ENCODE measurements around the gene PMEPA1.
A peak's percentile ranks its signal among the peaks of the same experiment; 100 is the strongest.

The PMEPA1 gene

DNA sequence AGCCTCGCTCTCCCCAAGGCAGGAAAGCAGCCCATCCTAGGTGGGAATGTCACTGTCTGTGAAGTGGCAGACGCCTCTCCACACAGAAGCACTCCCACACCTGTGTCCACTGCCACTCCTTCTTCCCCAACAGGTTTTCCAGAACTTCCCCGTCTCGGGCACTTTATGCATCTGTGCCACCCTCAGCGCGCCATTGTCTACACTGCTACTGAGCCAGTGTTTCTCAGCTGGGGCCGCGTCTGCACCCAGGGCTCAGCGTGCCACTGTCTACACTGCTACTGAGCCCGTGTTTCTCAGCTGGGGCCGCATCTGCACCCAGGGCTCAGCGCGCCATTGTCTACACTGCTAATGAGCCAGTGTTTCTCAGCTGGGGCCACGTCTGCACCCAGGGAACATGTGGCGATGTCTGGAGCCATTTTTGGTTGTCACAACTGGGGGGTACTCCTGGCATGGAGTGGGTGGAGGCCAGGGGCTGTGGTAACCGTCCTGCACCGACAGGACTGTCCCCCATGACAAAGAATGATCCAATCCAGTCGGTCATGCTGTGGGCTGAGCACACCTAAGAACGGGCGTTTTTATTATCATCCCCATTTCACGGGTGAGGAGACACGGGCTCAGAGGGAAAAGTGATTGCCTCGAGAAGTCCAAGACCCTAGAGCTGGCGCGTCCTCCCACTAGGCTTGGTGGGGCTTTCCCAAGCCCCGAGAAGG lies 47.9 kb downstream of the PMEPA1 start:
- no peak for DNase-seq (ENCODE audit: low read depth, low spot score)

DNA sequence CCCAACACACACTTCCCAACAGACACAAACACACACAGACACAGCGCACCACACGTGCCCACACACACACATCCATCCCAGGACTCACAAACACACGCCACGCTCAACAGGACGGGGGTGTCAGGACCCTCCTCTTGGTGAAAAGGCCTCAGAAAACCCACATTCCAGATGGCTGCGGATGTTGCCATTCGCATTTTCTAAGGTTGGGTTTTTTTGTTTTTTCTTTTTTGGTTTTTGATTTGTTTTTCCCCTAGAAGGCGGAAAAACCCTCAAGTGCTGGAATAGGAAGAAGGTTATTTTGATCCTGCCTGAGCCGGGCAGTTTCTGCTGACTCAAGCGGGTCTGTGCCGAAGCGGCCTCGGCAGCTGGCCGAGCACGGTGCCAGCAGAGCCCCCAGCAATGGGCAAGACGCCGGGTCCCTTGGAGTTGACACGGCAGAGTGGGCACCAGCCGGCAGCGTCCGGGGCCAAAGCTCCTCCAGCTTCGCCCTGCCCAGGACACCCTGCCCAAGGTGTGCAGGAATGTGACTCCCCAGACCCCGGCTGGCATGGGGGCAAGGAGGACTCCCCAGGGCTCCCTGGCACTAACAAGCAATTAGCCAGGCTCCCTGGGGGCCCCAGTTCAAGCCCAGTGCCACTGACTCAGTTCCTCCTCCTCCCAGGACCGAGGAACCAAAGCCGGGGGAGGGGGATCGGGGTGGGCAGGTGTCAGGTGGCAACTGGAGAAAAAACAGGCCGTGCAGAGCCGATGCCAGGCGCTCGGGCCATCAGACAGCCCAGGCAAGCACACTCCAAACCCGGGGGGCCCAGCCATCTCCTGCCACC lies 48.7 kb downstream of the PMEPA1 start:
- DNase-seq (ENCODE audit: low read depth, low spot score): no peak

DNA sequence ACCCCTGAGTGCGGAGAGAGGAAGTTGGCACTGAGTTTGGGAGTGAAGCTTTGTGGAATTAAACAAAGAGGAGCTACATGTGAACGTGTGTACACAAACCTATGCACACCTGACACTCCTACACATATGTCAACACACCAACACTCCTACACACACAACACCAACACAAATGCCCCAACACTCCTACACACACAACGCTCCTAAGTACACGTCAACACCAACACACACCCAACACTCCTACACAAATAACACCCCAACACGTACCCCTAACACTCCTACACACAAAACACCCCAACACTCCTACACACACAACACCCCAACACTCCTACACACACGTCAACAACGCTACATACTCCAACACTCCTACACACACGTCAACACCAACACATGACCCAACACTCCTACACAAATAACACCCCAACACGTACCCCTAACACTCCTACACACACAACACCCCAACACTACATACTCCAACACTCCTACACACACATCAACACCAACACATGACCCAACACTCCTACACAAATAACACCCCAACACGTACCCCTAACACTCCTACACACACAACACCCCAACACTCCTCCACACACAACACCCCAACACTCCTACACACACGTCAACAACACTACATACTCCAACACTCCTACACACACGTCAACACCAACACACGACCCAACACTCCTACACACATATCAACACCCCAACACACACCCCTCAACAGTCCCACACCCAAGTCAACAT lies 49.5 kb downstream of the PMEPA1 start:
- DNase-seq (ENCODE audit: low read depth, low spot score): no peak

DNA sequence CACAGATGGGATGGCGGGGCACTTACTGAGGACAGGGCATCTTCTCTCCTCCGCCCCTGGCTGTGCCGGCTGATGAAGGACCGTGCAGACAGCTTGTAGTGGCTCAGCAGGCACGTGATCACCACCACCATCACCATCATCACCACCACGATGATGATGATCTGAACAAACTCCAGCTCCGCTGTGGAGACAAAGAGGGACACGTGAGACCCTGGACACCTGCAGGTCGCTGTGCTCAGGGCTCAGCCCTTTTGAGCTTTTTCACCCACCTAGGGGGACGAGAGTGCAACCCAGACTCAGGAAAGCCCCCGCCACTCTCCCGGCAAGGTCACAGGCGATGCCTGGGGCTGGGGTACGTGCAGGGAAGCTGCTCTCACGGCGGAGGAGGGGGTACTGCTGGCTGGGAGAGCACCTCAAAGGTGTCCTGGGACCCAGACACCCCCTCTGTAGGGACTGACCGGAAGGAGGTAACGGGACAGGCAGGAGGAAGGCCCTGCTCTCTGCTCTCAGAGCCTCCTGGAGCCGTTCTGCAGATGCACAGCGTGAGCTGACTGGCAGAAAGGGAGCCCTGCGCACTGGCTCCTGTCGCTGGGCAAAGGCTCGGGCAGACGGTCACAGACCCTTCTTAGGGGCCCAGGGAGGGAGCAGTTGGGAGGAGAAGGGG lies 50.2 kb downstream of the PMEPA1 start:
- no peak for DNase-seq (ENCODE audit: low read depth, low spot score)

DNA sequence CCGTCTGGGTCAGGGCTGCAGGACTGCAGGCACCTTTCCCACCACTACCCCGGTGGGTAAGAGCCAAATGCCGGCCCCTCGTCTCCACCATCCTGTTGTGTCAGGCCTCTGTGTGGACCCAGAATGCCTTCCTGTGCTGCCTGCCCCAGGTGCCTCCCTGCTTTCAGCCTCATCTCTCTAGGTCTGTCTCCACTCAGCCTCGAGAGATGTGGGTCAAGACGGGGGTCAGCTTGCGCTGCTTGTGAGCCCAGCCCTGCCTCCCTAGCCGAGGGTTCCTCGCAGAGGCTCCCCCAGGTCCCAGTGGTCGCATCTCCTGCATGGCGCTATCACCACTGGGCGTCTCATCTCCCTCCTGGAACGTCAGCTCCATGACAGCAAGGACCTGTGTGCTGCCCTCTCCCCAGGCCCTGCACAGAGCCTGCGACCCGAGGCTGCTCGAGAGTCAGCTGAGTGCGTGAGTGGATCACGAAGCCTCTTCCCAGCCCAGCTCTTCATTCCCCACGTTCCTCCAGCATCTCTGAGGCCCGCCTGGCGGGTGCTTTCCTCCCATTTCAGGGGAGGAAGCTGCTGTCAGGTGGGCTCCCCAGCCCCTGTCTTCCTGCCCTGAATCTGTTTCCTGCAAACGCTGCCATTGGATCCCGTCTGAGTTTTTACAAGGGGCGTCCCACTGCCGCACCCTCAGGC lies 50.8 kb downstream of the PMEPA1 start:
- no peak for DNase-seq (ENCODE audit: low read depth, low spot score)

DNA sequence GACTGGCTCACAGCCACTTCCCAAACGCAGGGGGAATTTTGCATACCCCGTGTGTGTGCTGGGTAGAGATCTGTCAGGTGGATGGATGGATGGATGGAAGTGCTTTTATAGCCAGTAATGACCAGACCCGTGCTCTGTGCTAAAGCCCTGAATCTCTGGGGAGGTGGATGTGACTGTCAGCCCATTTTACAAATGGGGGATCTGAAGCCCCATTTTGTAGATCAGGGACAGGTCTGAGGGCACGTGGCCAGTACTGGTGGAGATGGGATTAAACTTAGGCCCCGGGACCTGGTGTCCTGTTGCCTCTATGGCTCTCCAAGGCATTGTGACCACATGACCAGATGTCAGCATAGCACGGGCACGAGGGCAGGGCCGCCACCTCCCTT lies 51.4 kb downstream of the PMEPA1 start:
- no peak for DNase-seq (ENCODE audit: low read depth, low spot score)

DNA sequence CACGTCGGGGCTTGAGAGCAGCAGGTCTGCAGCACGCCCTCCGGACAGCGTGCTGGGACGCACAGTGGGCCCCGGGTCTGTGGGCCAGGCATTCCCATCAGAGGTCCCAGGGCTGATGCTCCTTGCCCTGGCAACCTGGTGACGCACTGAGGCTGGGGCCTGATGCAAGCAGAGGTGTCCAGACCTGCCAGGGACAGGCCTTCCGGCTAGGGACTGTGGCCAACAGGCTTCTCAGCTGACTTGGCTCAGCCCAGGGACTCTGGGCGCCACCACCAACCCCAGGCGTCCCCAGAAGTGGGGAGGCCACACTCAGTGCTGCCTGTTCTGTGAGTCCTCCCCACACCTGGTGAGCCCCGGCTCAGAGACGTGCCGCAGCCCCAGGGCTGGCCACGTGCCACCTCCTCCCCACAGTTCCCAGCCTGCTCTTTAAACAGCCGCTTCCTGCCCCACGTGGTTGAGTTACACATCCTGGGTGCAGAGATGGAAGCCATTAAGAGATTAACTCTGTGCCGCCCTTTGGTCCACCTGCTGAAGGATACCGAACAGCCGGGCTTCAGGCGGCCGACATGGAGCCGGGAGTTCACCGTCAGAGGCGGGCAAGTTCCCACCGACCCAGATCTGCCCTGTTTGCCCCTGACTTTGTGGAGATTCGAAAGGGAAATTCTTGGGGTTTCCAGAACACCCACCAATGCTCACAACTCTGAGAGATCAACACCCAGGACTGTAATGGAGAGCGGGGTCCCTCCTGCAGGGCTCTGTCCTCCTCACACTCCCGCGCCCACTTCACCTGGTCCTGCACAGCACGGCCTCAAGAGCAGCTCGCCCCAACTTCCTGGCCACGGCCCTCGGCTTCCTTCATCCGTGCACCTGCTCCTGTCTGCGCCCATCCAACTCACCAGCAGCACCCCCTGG lies 52.0 kb downstream of the PMEPA1 start:
- no peak for DNase-seq (ENCODE audit: low read depth, low spot score)

DNA sequence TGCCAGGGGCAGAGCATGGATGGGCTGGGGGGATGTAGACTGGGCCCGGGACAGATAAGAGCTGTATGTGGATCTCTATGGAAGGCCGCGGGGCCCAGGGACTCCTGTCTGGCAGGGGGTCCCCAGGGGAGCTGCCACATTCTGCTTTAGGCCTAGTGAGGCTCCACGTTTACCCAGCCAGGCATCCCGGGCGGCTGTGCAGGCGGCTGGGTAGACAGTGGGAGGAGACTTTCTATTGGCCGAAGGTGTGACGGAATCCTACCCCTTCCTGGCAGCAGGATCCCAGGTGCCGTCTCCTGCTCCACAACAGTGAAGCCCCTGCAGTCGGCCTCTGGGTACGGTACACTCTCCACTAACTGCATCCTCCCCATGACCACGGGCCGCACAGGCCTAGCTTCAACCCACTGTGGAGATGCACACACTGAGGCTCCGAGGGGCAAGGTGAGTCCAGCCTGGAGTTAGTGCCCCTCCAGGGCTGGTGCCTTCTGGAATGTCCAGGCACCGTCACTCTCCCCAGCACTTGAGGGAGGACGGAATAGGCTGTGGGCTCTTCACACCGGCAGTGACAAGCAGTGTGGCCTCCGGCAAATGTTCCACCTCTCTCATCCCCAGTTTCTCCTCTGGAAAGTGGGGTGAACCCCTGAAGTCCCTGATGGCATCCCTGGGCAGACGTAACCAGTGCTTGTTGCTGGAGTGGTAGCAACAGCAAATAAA lies 52.8 kb downstream of the PMEPA1 start:
- no peak for DNase-seq (ENCODE audit: low read depth, low spot score)

DNA sequence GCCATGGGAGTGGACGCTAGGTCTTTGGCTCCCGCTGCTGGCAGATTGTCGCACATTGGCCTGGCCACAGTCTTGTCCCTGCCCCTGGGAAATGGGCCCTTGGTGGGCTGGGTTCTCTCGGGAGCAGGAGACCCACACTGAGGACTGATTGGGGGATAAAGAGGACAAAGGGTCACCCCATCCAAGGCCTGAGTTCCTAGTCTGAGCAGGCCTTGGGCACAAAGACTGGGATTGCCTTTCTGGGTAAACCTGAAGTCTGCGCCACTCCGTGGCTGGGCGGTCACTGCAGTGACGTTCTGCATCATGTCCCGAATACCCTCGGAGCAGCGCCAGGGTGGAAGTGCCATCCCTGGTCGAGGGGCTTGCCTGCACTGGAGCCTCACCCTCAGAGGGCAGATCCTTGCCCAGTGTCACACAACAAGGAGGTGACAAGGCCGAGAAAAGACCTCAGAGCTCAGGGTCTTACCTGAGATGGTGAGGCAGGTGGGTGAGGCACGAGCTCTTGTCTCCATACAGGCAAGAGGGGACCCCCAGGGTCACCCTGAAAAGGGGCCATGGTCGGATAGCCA lies 53.5 kb downstream of the PMEPA1 start:
- no peak for DNase-seq (ENCODE audit: low read depth, low spot score)

DNA sequence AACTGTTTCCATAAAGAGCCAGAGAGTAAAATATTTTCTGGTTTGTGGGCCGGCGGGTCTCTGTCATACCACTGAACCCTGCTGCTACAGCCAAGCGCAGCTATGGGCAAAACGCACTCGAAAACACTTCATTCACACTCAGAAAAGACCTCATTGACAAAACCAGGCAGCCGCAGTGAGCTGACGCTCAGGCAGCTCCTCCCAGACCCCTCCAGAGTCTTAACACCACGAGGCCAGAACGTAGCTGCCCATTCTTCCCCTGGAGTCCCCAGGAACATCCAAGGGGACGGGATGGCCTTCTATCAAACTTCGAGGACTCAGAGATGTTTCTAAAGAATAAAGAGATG lies 54.0 kb downstream of the PMEPA1 start:
- DNase-seq (ENCODE audit: low read depth, low spot score): no peak

DNA sequence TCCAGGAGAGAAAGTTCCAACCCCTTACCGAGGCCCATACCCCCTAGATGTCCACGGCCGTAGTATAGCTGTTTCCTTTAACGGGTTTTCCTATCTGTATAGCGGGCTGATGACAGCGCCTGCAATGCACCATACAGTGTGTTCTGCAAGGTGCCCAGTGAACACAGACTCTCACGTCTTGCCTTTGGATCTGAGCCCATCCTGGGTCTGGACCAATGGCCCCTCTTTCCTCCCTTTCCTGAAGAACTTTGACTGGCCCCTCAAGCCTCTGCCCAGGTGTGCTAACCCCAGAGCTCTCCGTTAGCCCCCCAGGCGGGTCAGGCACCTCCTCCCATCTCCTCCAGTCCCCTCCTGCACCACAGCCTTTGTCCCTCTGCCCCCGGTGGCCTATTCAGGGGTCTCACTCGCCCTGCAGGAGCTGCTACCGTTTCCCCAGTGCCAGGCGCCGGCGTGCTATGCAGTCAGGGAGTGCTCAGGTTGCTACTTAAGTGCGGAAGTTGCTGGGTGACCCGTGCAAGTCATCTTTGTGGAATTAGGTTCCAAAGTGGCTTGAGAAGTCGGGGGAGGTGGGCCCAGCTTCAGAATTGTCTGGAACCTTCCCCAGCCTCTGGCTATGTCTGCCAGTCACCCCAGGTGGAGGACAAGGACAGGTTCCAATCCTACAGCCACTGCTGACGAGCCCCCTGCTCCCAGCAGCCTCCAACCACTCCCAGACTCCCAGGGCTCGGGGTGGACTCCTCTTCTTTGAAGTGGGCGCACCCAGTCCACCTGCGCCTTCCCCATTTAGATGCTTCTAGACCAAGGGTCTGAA lies 54.6 kb downstream of the PMEPA1 start:
- no peak for DNase-seq (ENCODE audit: low read depth, low spot score)

DNA sequence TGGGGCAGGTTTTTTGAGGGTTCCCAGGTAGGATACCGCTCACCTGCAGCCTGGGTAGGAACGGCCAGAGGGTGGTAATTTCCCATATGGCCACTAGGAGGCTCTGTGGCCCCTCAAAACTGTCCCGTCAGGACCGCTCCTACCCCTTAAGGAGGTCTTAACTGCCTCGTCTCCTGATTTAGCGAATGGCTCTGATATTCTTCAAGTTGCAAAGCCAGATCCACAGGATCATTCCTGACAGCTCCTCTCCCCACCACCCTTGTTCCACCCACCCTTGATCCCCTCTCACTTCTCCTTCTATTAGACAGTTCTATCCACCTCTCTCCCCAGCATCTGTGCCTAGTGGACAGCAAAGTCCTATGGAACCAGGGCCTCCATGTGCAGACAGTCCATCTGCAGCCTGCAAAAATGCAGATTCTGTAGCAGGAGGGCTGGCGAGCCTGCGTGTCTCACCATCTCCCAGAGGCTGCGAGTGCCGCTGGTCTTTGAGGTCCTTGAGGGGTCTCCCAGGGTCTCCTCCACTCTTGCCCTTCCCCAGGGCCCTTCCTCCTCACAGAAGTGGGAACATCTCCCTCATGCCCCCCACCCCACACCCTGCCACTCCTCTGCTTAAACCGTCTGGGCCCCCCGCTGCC lies 55.3 kb downstream of the PMEPA1 start:
- DNase-seq (ENCODE audit: low read depth, low spot score): peak; percentile 48

DNA sequence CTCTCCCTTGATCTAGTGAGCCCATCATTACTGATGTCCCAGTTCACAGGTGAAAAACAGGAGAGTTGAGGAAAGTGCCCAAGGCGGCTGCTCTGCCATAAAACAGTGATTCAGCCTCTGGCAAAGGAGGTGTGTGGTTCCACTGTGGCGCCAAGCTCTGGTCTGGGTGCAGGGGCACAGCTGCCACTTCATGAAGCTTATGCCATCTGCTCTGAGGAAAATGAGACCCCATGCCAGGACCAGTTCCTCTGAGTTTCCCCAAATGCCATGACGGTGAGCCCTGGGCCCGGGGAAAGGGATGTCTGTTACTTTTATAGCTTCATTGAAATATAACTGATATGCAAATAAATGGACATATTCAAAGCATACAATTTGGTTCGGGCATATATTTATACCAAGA lies 55.9 kb downstream of the PMEPA1 start:
- DNase-seq (ENCODE audit: low read depth, low spot score): no peak

DNA sequence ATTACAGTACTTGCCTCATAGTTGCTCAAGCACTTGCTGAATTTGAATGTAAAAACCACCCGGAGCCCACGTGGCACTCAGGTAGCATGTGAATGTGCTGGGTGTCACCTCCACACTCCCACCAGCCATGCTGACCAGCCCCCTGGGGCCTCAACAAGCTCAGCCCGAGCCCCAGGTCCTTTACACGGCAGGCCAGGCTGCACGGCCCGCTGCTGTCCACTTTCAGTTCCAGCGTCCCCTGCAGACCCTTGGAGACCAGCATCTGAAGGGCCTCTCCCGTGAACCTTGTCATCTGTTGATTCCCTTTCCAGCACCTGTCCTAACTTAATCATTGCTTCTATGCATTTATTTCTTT lies 56.3 kb downstream of the PMEPA1 start:
- no peak for DNase-seq (ENCODE audit: low read depth, low spot score)

DNA sequence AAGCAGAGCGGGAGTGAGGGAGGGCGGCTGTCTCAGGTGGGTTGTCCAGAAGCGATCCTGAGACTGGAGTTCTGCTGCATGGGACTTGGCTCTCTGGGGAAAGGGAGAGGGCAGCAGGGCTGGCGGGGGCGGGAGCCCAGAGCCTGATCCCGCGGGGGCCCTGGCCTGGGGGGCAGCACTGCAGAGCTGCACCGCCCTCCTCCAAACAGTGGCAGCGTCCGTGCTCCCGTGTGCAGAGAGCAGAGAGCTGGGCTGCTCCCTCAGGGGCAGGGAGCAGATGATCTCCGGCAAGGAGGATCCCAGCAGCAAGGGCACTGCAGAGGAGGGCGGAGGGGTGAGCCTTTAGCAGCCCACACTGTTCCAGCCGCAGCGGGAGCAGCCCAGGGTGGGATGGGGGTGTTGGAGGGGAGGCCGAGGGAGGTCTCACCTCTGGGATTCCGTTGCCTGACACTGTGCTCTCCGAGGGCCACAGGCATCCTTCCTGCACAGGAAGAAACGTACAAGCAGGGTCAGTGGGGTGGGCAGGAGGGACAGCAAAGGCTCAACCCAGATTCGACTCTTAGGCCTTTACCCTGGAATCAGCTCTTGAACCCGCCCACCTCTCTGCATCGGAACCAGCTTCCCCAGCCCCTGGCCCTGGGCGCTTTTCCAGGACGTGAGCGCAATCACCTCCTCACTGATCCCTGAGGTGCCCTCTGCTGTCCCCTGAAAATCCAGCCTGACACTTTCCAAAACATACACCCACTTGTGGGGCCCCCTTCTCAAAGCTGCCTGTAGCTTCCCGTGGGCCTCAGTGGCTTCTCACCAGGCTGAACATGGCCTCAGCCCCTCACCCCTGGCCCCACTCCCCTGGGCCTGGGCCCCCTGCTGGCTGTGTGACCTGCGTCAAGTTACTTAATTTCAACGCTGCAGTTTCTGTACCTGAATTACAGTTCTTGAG lies 56.9 kb downstream of the PMEPA1 start:
- DNase-seq (ENCODE audit: low read depth, low spot score): no peak

DNA sequence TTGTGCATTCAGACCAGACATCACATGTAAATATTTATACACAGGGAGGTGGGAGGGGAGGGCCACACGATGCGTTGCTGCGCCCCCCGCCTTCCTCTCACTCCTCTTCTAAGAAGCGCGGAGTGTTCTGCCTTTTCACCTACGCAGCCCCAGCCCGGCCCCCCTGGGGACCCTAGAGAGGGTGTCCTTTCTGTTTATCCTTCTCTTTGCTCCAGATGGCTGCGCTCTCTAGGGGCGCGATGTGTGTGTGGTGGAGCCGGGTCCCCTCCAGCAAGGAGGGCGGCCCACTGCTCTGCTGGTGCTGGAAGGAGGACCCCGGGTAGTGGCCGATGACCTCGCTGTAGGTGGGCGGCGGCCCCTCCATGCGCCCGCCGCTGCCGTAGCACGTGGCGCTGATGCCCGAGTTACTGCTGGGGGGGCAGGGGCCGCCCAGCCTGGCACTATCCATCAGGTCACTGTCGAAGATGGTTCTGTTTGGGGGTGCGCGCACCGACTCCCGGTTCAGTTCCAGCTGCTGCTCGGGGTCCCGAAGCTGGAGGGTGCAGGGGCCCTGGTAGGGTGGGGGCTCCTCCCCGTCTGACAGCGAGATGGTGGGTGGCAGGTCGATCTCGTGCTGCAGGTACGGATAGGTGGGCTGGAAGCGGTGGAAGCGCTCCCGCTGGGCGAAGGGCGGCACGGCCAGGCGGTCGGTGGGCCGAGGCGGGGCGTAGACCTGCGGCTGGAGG lies 57.8 kb downstream of the PMEPA1 start:
- DNase-seq (ENCODE audit: low read depth, low spot score): no peak
